K562 (cell line): ENCODE measurements around the gene DCTN2. TPM values are rescaled to one million over a fixed set of nuclear protein-coding genes. Genes with fewer than 3 reads are reported as not detected.
A peak's percentile ranks its signal among the peaks of the same experiment; 100 is the strongest.

Experiments used
- FOXK2 ChIP-seq, 2 experiments: fragments of 450-650 bp; IDR thresholded peaks in 1 of 2; conservative IDR thresholded peaks in 1 of 2; 2 replicates each; pipeline ENCODE4 v1.6.1; 2016; ENCODE audit warnings: low read depth in 2 of 2, mild to moderate bottlenecking in 1 of 2
- KLF6 ChIP-seq: fragments of 250-450 bp; sonication (Bioruptor Pico); IDR thresholded peaks from 2 replicates; pipeline ENCODE4 v1.4.0; 2020; ENCODE audit warnings: mild to moderate bottlenecking, moderate library complexity, borderline replicate concordance
- MXI1 ChIP-seq: IDR thresholded peaks from 2 replicates; pipeline ENCODE4 v1.6.1; 2011; ENCODE audit warnings: low read depth, mild to moderate bottlenecking, improper control_type of control experiment, low read length
- MYC ChIP-seq, 2 experiments: fragments of 250-450 bp in 1 of 2; sonication (Bioruptor Pico) in 1 of 2; IDR thresholded peaks; 2 replicates each; pipeline versions ENCODE4 v1.5.1 to v1.6.1; 2012 to 2021; ENCODE audit warnings: low read depth in 2 of 2, borderline replicate concordance in 1 of 2, improper control_type of control experiment in 1 of 2, low read length in 1 of 2, mild to moderate bottlenecking in 1 of 2, moderate library complexity in 1 of 2
- SIN3A ChIP-seq, 2 experiments: fragments of 150-350 bp in 1 of 2; IDR thresholded peaks; 2 replicates each; pipeline ENCODE4 v1.6.1; 2011 to 2016; ENCODE audit warnings: borderline replicate concordance in 2 of 2, low read depth in 2 of 2, low read length in 2 of 2, mild to moderate bottlenecking in 2 of 2, moderate library complexity in 2 of 2; ENCODE audit not compliant: control insufficient read depth in 1 of 2
- TOE1 ChIP-seq, 2 experiments: fragments of 450-650 bp in 1 of 2; sonication (generic) in 1 of 2; formaldehyde crosslinking in 1 of 2; IDR thresholded peaks; 2 replicates each; pipeline versions ENCODE4 v1.7.1 to v1.8.0; 2016 to 2022; ENCODE audit warnings: borderline replicate concordance in 2 of 2, mild to moderate bottlenecking in 2 of 2, antibody characterized with exemption in 1 of 2, inconsistent platforms in 1 of 2, low read depth in 1 of 2, missing genetic modification reagents in 1 of 2, moderate library complexity in 1 of 2
- TRIM25 ChIP-seq: fragments of 450-650 bp; IDR thresholded peaks from 2 replicates; pipeline ENCODE4 v1.7.0; 2016; ENCODE audit warnings: borderline replicate concordance
- polyA plus RNA-seq, 8 experiments: library from polyadenylated mRNA; depleted of rRNA in 4 of 8; stranded (reverse) in 5 of 8; unstranded in 3 of 8; fragments of >200 nt; fragmentation: Nextera tagmentation in 2 of 8; fragmentation: Illumina TruSeq in 1 of 8; extraction: Ambion mirVana in 2 of 8; extraction: Trizol in 1 of 8; gene quantifications; 2 replicates each; pipeline versions ENCODE4 v1.2.1 to v1.2.3, GENCODE V29; 2011 to 2014; ENCODE audit warnings: inconsistent platforms in 1 of 8, missing spikeins in 1 of 8
- total RNA-seq, 7 experiments: library from RNA; depleted of rRNA in 6 of 7; stranded (reverse); fragments of >200 nt in 6 of 7; fragmentation: Illumina TruSeq in 2 of 7; extraction: Trizol in 2 of 7; gene quantifications; 2 replicates each; pipeline versions ENCODE4 v1.2.1 to v1.2.3, GENCODE V29; 2011 to 2021; ENCODE audit warnings: low replicate concordance in 1 of 7
- TF ChIP-seq, protein P1 (sequence below): fragments of 450-650 bp; IDR thresholded peaks from 2 replicates; pipeline ENCODE4 v1.7.1; 2018; ENCODE audit warnings: mild to moderate bottlenecking, low read depth; ENCODE audit not compliant: partially characterized antibody
- TF ChIP-seq, protein P2 (sequence below): fragments of 450-650 bp; IDR thresholded peaks from 2 replicates; pipeline ENCODE4 v1.6.1; 2017; ENCODE audit warnings: antibody characterized with exemption, mild to moderate bottlenecking
- TF ChIP-seq, protein P3 (sequence below): IDR thresholded peaks from 2 replicates; pipeline ENCODE4 v1.6.1; 2011; ENCODE audit warnings: borderline replicate concordance, low read depth, mild to moderate bottlenecking, moderate library complexity, low read length; ENCODE audit not compliant: insufficient read depth, poor library complexity, severe bottlenecking

Gene DCTN2
- total and polyA plus RNA-seq, 9 of the 15 experiments (the other 6 are each of a cell fraction or from before 2014, with no cell fraction given) = 43.6 to 270 (median 125) TPM

GRCh38 chr12:57590864-57591781, 44.1 kb upstream of the DCTN2 start, which contains the start of gene PIP4K2C (continued):
- TF ChIP-seq, protein P1, sequence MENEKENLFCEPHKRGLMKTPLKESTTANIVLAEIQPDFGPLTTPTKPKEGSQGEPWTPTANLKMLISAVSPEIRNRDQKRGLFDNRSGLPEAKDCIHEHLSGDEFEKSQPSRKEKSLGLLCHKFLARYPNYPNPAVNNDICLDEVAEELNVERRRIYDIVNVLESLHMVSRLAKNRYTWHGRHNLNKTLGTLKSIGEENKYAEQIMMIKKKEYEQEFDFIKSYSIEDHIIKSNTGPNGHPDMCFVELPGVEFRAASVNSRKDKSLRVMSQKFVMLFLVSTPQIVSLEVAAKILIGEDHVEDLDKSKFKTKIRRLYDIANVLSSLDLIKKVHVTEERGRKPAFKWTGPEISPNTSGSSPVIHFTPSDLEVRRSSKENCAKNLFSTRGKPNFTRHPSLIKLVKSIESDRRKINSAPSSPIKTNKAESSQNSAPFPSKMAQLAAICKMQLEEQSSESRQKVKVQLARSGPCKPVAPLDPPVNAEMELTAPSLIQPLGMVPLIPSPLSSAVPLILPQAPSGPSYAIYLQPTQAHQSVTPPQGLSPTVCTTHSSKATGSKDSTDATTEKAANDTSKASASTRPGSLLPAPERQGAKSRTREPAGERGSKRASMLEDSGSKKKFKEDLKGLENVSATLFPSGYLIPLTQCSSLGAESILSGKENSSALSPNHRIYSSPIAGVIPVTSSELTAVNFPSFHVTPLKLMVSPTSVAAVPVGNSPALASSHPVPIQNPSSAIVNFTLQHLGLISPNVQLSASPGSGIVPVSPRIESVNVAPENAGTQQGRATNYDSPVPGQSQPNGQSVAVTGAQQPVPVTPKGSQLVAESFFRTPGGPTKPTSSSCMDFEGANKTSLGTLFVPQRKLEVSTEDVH = peak; percentile 75
- TF ChIP-seq, protein P2, sequence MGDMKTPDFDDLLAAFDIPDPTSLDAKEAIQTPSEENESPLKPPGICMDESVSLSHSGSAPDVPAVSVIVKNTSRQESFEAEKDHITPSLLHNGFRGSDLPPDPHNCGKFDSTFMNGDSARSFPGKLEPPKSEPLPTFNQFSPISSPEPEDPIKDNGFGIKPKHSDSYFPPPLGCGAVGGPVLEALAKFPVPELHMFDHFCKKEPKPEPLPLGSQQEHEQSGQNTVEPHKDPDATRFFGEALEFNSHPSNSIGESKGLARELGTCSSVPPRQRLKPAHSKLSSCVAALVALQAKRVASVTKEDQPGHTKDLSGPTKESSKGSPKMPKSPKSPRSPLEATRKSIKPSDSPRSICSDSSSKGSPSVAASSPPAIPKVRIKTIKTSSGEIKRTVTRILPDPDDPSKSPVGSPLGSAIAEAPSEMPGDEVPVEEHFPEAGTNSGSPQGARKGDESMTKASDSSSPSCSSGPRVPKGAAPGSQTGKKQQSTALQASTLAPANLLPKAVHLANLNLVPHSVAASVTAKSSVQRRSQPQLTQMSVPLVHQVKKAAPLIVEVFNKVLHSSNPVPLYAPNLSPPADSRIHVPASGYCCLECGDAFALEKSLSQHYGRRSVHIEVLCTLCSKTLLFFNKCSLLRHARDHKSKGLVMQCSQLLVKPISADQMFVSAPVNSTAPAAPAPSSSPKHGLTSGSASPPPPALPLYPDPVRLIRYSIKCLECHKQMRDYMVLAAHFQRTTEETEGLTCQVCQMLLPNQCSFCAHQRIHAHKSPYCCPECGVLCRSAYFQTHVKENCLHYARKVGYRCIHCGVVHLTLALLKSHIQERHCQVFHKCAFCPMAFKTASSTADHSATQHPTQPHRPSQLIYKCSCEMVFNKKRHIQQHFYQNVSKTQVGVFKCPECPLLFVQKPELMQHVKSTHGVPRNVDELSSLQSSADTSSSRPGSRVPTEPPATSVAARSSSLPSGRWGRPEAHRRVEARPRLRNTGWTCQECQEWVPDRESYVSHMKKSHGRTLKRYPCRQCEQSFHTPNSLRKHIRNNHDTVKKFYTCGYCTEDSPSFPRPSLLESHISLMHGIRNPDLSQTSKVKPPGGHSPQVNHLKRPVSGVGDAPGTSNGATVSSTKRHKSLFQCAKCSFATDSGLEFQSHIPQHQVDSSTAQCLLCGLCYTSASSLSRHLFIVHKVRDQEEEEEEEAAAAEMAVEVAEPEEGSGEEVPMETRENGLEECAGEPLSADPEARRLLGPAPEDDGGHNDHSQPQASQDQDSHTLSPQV = peak; percentile 73; the same call in 1 of the 2 replicates
- peak; percentile 46; the same call in 1 of the 2 replicates for TF ChIP-seq MYC (IDR thresholded peaks at IDR 0.05; ENCODE audit: low read depth, low read length)
- TF ChIP-seq MYC (CRISPR knock-in tag; IDR thresholded peaks at IDR 0.05; ENCODE audit: borderline replicate concordance, low read depth) = no peak
- 0 out of 2 replicates have a peak, but pooled peaks have one; percentile 7 for TF ChIP-seq KLF6 (CRISPR knock-in tag)
- TF ChIP-seq, protein P3, sequence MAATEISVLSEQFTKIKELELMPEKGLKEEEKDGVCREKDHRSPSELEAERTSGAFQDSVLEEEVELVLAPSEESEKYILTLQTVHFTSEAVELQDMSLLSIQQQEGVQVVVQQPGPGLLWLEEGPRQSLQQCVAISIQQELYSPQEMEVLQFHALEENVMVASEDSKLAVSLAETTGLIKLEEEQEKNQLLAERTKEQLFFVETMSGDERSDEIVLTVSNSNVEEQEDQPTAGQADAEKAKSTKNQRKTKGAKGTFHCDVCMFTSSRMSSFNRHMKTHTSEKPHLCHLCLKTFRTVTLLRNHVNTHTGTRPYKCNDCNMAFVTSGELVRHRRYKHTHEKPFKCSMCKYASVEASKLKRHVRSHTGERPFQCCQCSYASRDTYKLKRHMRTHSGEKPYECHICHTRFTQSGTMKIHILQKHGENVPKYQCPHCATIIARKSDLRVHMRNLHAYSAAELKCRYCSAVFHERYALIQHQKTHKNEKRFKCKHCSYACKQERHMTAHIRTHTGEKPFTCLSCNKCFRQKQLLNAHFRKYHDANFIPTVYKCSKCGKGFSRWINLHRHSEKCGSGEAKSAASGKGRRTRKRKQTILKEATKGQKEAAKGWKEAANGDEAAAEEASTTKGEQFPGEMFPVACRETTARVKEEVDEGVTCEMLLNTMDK = peak; percentile 11
- TF ChIP-seq FOXK2 (conservative IDR thresholded peaks at IDR 0.05 in 1 of 2, IDR thresholded peaks at IDR 0.05 in 1 of 2; ENCODE audit: low read depth in 2 of 2) = 0 out of 4 replicates have a peak, but pooled peaks of 1 of the 2 experiments have one; percentile 13
- TF ChIP-seq MXI1 = peak; percentile 17; the same call in 1 of the 2 replicates
- peak; percentile 99 for TF ChIP-seq TOE1 (IDR thresholded peaks at IDR 0.05; ENCODE audit: borderline replicate concordance)
- no peak for TF ChIP-seq TOE1 (CRISPR knock-in tag; IDR thresholded peaks at IDR 0.05; ENCODE audit: borderline replicate concordance, low read depth)
- TF ChIP-seq SIN3A (IDR thresholded peaks at IDR 0.05; ENCODE audit: borderline replicate concordance in 2 of 2, control insufficient read depth in 1 of 2, low read depth in 2 of 2, low read length in 2 of 2) = peak; percentile 96 to 98; a peak in 3 of 4 replicates
- no peak for TF ChIP-seq TRIM25
